ENCODE data around the gene MPZL1.
"Not testable (repeated sequence)": the region's sequence is repeated elsewhere in the genome, so short reads cannot be mapped to it uniquely, and the experiment has no call there.

Gene MPZL1

GRCh38 chr1:167820684-167821355, 99.0 kb downstream of the MPZL1 start:
- Mint-ChIP-seq H3K27me3 (peaks cover 10% of the 10 kb centered on the region), H3K9me3 (peaks cover 1% of the 10 kb centered on the region), H3K27ac (no peak overlapping the region), H3K36me3 (peaks cover 2% of the 10 kb centered on the region), H3K4me3 (peak overlapping the region; percentile 21), H3K4me1 (peaks cover 5% of the 10 kb centered on the region)
- ATAC-seq (ENCODE audit: low read depth) (no peak), DNase-seq (ENCODE audit: low spot score in 2 of 2) (no peak)

DNA sequence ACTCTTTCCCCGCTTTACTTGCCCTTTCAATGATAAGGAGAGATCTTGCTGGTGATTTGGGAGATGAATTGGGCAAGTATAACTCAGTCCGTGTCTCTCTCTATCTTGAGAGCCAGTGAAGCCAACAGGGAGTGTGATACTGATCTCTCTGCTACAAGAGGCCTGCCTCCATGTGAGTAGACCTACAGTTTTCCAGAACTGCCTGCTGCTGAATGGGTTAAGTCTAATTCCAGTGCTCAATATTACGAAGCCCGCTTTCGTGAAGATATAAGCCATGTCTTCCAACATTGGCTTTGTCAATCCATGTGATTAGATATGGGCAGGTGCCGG, 99.5 kb downstream of the MPZL1 start:
- Mint-ChIP-seq H3K27me3 (peaks cover 10% of the 10 kb centered on the region), H3K4me1 (peaks cover 5% of the 10 kb centered on the region), H3K27ac (no peak overlapping the region), H3K9me3 (no peaks in the 10 kb centered on the region), H3K4me3 (no peak overlapping the region), H3K36me3 (no peaks in the 10 kb centered on the region)
- ATAC-seq (ENCODE audit: low read depth): no peak
- no peak for DNase-seq (ENCODE audit: low spot score in 2 of 2)

GRCh38 chr1:167821969-167822685, 100.3 kb downstream of the MPZL1 start:
- DNase-seq (ENCODE audit: low spot score in 2 of 2) (no peak), ATAC-seq (ENCODE audit: low read depth) (no peak)
- Mint-ChIP-seq H3K27ac (no peak overlapping the region), H3K4me3 (no peak overlapping the region), H3K4me1 (peaks cover 5% of the 10 kb centered on the region), H3K36me3 (no peaks in the 10 kb centered on the region), H3K9me3 (no peaks in the 10 kb centered on the region), H3K27me3 (peaks cover 10% of the 10 kb centered on the region)

DNA sequence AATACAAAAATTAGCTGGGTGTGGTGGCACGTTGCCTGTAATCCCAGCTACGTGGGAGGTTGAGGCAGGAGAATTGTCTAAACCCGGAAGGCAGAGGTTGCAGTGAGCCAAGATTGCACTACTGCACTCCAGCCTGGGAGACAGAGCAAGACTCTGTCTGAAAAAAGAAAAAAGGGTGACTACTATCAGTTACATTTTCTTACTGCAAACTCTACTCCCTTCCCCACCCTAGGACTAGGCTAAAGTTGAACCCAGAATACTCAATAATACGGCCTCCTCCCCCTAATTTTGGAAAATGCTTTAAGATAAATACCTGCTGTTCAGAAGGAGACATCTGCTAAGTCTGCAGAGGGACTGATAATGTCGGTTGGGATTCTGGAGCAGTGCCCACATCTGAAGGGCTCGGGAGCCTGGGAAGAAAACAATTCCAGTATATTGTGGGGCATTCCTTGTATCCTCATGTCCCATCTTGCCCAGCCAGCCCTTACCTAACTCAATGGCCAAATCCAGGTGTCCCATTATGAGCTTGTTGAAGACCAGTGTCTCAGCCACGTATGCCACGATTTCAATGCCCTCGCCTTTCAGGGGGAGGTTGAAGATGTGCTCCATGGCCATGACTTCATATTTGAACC, 102.5 kb downstream of the MPZL1 start:
- ATAC-seq (ENCODE audit: low read depth): no peak
- Mint-ChIP-seq H3K27ac (no peak overlapping the region), H3K9me3 (no peaks in the 10 kb centered on the region), H3K4me3 (no peak overlapping the region), H3K27me3 (peaks cover 10% of the 10 kb centered on the region), H3K4me1 (peaks cover 5% of the 10 kb centered on the region), H3K36me3 (no peaks in the 10 kb centered on the region)
- no peak for DNase-seq (ENCODE audit: low spot score in 2 of 2)

GRCh38 chr1:167825419-167826079, 103.8 kb downstream of the MPZL1 start:
- no peaks in the 10 kb centered on the region for H3K9me3 Mint-ChIP-seq
- ATAC-seq (ENCODE audit: low read depth): no peak
- H3K4me3 Mint-ChIP-seq: no peak overlapping the region

DNA sequence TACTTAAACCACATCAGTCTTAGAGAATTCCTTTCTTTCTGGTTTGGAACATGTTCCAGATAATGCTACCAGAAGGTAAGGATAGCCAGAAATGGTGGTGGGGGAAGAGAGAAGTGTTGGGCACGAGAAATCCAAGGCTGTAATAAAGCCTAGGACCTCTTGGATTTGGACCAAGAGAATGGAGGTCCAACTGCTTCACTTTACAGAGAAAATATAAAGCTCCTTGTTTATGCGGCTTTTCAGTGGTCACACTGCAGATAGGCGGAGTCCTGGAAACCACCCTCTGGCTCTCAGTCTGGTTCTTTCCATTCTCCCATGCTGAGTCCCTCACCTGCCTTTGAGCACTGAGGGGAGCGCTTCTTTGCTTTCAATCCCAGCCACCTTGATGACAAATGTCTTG, 104.3 kb downstream of the MPZL1 start:
- no peak for ATAC-seq (ENCODE audit: low read depth)
- no peaks in the 10 kb centered on the region for H3K4me1 Mint-ChIP-seq
- no peak for DNase-seq (ENCODE audit: low spot score in 2 of 2)
- no peak overlapping the region for H3K4me3 Mint-ChIP-seq
- no peaks in the 10 kb centered on the region for H3K36me3 Mint-ChIP-seq
- no peak overlapping the region for H3K27ac Mint-ChIP-seq
- peaks cover 3% of the 10 kb centered on the region for H3K27me3 Mint-ChIP-seq
- H3K9me3 Mint-ChIP-seq: no peaks in the 10 kb centered on the region

More at GRCh38 chr1:167825419-167826079, 103.8 kb downstream of the MPZL1 start:
- no peak for DNase-seq (ENCODE audit: low spot score in 2 of 2)
- Mint-ChIP-seq H3K27ac (no peak overlapping the region), H3K4me1 (no peaks in the 10 kb centered on the region), H3K36me3 (no peaks in the 10 kb centered on the region), H3K27me3 (peaks cover 7% of the 10 kb centered on the region)

DNA sequence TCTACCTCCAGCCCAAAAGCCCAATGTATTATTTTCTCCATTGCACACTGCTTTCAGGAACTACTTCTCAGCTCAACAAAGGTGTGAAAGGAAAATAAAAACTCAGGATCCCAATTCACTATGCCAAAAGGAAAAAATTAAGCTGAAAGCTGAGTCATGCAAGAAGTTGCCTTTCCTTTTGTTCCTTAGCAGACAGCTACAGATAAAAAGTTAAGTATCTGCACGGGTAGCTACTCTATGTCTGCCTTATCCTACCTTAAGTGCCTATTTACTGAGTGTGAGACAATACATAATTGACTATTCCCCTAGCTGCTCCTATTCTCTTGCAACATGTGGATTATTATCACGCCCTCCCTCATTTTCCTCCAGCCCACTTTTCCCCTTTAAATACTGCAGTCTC, 108.1 kb downstream of the MPZL1 start:
- Mint-ChIP-seq H3K4me3 (no peak overlapping the region), H3K36me3 (no peaks in the 10 kb centered on the region), H3K9me3 (no peaks in the 10 kb centered on the region), H3K4me1 (peaks cover 4% of the 10 kb centered on the region), H3K27me3 (no peaks in the 10 kb centered on the region), H3K27ac (no peak overlapping the region)
- ATAC-seq (ENCODE audit: low read depth): no peak
- no peak for DNase-seq (ENCODE audit: low spot score in 2 of 2)

DNA sequence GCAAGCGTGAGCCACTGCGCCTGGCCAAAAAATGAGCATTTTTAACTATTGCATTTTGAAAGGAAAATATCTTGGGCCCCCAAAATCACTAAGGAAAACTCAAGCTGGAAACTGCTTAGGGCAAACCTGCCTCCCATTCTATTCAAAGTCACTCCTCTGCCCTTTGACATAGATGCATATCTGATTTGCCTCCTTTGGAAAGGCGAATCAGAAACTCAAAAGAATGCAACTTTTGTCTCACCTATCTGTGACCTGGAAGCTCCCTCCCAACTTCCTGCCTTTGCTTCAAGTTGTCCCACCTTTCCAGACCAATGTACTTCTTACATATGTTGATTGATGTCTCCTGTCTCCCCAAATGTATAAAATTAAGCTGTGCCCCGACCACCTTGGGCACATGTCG, 108.9 kb downstream of the MPZL1 start:
- not testable (repeated sequence) for H3K4me3 Mint-ChIP-seq; H3K27me3 Mint-ChIP-seq; H3K36me3 Mint-ChIP-seq; H3K4me1 Mint-ChIP-seq; DNase-seq (ENCODE audit: low spot score in 2 of 2); H3K9me3 Mint-ChIP-seq; H3K27ac Mint-ChIP-seq; ATAC-seq (ENCODE audit: low read depth)

DNA sequence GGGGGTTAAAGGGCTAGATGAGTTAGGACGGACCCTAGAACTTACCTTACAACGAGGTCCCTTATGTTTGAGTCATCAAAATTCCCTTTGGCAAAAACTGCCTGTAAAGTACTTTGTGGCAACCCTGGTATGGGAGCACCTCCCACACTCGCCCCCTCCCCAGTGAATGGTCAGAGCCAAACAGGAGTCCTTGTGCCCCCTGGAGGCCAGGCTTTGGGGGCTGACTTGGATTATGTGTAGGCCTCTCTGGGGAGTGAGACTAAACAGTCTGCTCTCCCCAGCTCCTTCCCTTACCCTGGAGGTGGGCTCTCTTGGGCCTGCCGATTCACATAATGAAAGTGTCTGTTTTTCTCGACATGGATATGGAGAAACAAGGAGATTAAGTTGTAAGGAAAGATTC, 110.9 kb downstream of the MPZL1 start:
- H3K27me3 Mint-ChIP-seq: no peaks in the 10 kb centered on the region
- DNase-seq (ENCODE audit: low spot score in 2 of 2) (no peak), ATAC-seq (ENCODE audit: low read depth) (no peak)
- no peak overlapping the region for H3K27ac Mint-ChIP-seq
- H3K36me3 Mint-ChIP-seq: no peaks in the 10 kb centered on the region
- H3K4me3 Mint-ChIP-seq: no peak overlapping the region
- peaks cover 4% of the 10 kb centered on the region for H3K4me1 Mint-ChIP-seq
- no peaks in the 10 kb centered on the region for H3K9me3 Mint-ChIP-seq

- Mint-ChIP-seq H3K36me3 (no peaks in the 10 kb centered on the region), H3K9me3 (no peaks in the 10 kb centered on the region), H3K4me1 (peaks cover 4% of the 10 kb centered on the region), H3K27me3 (peaks cover 4% of the 10 kb centered on the region), H3K4me3 (no peak overlapping the region), H3K27ac (no peak overlapping the region)
- no peak for ATAC-seq (ENCODE audit: low read depth)
- DNase-seq (ENCODE audit: low spot score in 2 of 2): no peak
These were observed 112.1 kb downstream of the MPZL1 start for GRCh38 chr1:167833904-167834303.

DNA sequence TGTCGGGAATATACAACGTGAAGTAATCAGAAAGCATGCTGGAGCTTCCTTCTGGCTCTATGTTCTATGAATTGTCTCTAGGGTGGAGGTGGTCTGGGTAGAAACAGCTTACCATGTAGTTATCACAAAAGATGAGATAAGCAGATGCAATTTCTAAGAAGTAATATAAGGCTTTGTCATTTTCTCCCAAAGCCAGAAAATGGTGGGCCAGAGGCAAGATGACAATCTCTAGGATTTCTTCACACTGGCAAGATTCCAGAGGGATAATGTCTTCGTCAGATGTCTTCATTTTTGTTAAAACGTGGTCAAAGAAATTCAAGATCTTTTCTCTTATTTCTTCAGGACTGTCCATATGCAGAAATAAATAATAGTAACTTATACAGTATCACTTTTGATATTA, 114.4 kb downstream of the MPZL1 start:
- H3K4me1 Mint-ChIP-seq: peaks cover 4% of the 10 kb centered on the region
- H3K4me3 Mint-ChIP-seq: no peak overlapping the region
- ATAC-seq (ENCODE audit: low read depth) (no peak), DNase-seq (ENCODE audit: low spot score in 2 of 2) (no peak)
- no peaks in the 10 kb centered on the region for H3K9me3 Mint-ChIP-seq
- no peak overlapping the region for H3K27ac Mint-ChIP-seq
- peaks cover 7% of the 10 kb centered on the region for H3K27me3 Mint-ChIP-seq
- H3K36me3 Mint-ChIP-seq: no peaks in the 10 kb centered on the region

DNA sequence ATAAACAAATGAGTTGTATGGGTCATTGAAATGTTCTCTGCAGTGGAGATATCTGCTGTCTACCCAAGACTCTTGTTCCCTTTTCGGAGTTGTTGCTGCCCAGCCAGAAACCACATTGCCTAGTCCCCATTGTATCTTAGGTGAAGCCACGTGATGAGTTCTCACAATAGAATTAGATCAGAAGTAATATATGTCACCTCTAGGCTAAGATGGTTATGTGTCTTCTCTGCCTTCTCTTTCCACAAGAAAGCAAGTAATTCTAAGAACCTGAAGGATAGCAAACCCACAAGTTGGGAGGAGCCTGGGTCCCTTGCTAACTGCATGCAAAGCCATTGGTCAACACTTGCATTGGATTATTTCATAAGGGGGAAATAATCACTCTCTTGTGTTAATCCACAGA, 115.5 kb downstream of the MPZL1 start:
- H3K9me3 Mint-ChIP-seq: no peaks in the 10 kb centered on the region
- no peak overlapping the region for H3K27ac Mint-ChIP-seq
- peaks cover 9% of the 10 kb centered on the region for H3K27me3 Mint-ChIP-seq
- ATAC-seq (ENCODE audit: low read depth) (no peak), DNase-seq (ENCODE audit: low spot score in 2 of 2) (no peak)
- H3K4me1 Mint-ChIP-seq: peaks cover 4% of the 10 kb centered on the region
- H3K4me3 Mint-ChIP-seq: no peak overlapping the region
- H3K36me3 Mint-ChIP-seq: no peaks in the 10 kb centered on the region

- ATAC-seq (ENCODE audit: low read depth) (no peak), DNase-seq (ENCODE audit: low spot score in 2 of 2) (no peak)
- Mint-ChIP-seq H3K9me3 (no peaks in the 10 kb centered on the region), H3K27ac (no peak overlapping the region), H3K4me3 (no peak overlapping the region), H3K36me3 (no peaks in the 10 kb centered on the region), H3K27me3 (peaks cover 9% of the 10 kb centered on the region), H3K4me1 (peaks cover 4% of the 10 kb centered on the region)
These were observed 117.2 kb downstream of the MPZL1 start for GRCh38 chr1:167839009-167839408.

All from memory B cell (primary cell).